Parathyroid adenoma (tissue), 2 donors: ENCODE results near the gene FSIP1.

ENCODE experiments used
- H2AFZ ChIP-seq: fragments of 300-600 bp; sonication (generic); one replicate; pipeline ENCODE4 v1.7.0; 2017; ENCODE audit warnings: antibody characterized with exemption, mild to moderate bottlenecking
- H3K27ac ChIP-seq: fragments of 300-600 bp; sonication (generic); one replicate; pipeline ENCODE4 v1.7.0; 2017
- H3K27me3 ChIP-seq: fragments of 300-600 bp; sonication (generic); one replicate; pipeline ENCODE4 v1.7.0; 2017; ENCODE audit warnings: low read length; ENCODE audit not compliant: control insufficient read depth, insufficient read depth
- H3K36me3 ChIP-seq: fragments of 300-600 bp; sonication (generic); one replicate; pipeline ENCODE4 v1.7.0; 2017; ENCODE audit warnings: low read length; ENCODE audit not compliant: control insufficient read depth, insufficient read depth
- H3K4me1 ChIP-seq: fragments of 300-600 bp; sonication (generic); one replicate; pipeline ENCODE4 v1.7.0; 2017; ENCODE audit warnings: control low read depth
- H3K4me2 ChIP-seq: fragments of 300-600 bp; sonication (generic); one replicate; pipeline ENCODE4 v1.7.0; 2017; ENCODE audit warnings: low read length
- H3K4me3 ChIP-seq: fragments of 300-600 bp; sonication (generic); one replicate; pipeline ENCODE4 v1.7.0; 2017; ENCODE audit warnings: low read depth, low read length
- H3K79me2 ChIP-seq: fragments of 300-600 bp; sonication (generic); one replicate; pipeline ENCODE4 v1.7.0; 2017; ENCODE audit warnings: control low read depth
- H3K9ac ChIP-seq: fragments of 300-600 bp; sonication (generic); one replicate; pipeline ENCODE4 v1.7.0; 2017; ENCODE audit warnings: mild to moderate bottlenecking
- H3K9me3 ChIP-seq: fragments of 300-600 bp; sonication (generic); one replicate; pipeline ENCODE4 v1.7.0; 2017; ENCODE audit warnings: low read length; ENCODE audit not compliant: control insufficient read depth
- CTCF ChIP-seq: fragments of 300-600 bp; sonication (generic); IDR thresholded peaks from one replicate; pipeline ENCODE4 v1.7.0; 2017; ENCODE audit warnings: antibody characterized with exemption, mild to moderate bottlenecking
- donor health status: primary hyperparathyroidism.

The FSIP1 gene

GRCh38 chr15:39706206-39706605 lies 76.4 kb downstream of the FSIP1 start:
- Histone ChIP-seq H3K36me3 (no peaks in the 10 kb centered on the region), H3K4me2 (no peak overlapping the region), H3K9ac (no peak overlapping the region), H3K9me3 (no peaks in the 10 kb centered on the region), H3K27ac (no peak overlapping the region), H3K27me3 (no peaks in the 10 kb centered on the region), H3K4me1 (no peaks in the 10 kb centered on the region), H3K4me3 (no peak overlapping the region), H2AFZ (no peak overlapping the region), H3K79me2 (no peaks in the 10 kb centered on the region)
- no peak for TF ChIP-seq CTCF

DNA sequence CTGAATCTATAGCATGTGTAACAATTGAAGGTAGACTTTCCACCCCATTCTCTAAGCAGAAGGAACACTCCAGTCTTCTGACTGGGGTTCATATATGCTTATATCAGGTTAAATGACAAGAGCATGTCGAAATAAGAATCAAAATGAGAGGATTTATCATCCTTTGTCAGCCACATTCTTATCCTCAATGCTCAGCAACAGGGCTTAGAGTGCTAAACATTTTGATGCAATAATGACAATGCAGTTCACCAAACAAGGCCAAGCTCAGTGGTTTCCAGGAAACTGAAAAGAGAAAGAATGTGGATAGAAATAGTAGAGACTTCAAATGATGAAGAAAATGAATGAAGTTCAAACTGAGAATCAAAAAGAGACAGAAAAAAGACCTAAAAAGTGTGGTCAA lies 78.0 kb downstream of the FSIP1 start:
- no peaks in the 10 kb centered on the region for H3K36me3 ChIP-seq
- no peaks in the 10 kb centered on the region for H3K79me2 ChIP-seq
- no peak overlapping the region for H3K9ac ChIP-seq
- H3K4me2 ChIP-seq = no peak overlapping the region
- TF ChIP-seq CTCF = no peak
- no peak overlapping the region for H2AFZ ChIP-seq
- H3K9me3 ChIP-seq = no peaks in the 10 kb centered on the region
- no peak overlapping the region for H3K4me3 ChIP-seq
- H3K27me3 ChIP-seq = no peaks in the 10 kb centered on the region
- H3K27ac ChIP-seq = no peak overlapping the region
- no peaks in the 10 kb centered on the region for H3K4me1 ChIP-seq

GRCh38 chr15:39704235-39704634 lies 78.4 kb downstream of the FSIP1 start:
- Histone ChIP-seq H3K79me2 (no peaks in the 10 kb centered on the region), H3K9ac (no peak overlapping the region), H3K4me2 (no peak overlapping the region), H3K9me3 (no peaks in the 10 kb centered on the region), H3K36me3 (no peaks in the 10 kb centered on the region), H3K27me3 (no peaks in the 10 kb centered on the region), H3K4me1 (no peaks in the 10 kb centered on the region), H2AFZ (no peak overlapping the region), H3K4me3 (no peak overlapping the region), H3K27ac (no peak overlapping the region)
- no peak for TF ChIP-seq CTCF

- no peak overlapping the region for H3K4me2 ChIP-seq
- H3K4me3 ChIP-seq = no peak overlapping the region
- no peaks in the 10 kb centered on the region for H3K36me3 ChIP-seq
These were observed 80.7 kb downstream of the FSIP1 start for GRCh38 chr15:39701988-39702387.

More at GRCh38 chr15:39701988-39702387, 80.7 kb downstream of the FSIP1 start:
- no peaks in the 10 kb centered on the region for H3K4me1 ChIP-seq
- no peak for TF ChIP-seq CTCF
- H3K79me2 ChIP-seq = no peaks in the 10 kb centered on the region
- H3K9me3 ChIP-seq = no peaks in the 10 kb centered on the region
- H3K27me3 ChIP-seq = no peaks in the 10 kb centered on the region
- H2AFZ ChIP-seq = no peak overlapping the region
- no peak overlapping the region for H3K9ac ChIP-seq
- no peak overlapping the region for H3K27ac ChIP-seq
